ENCODE data around the gene CUL9. TPM values are rescaled to one million over a fixed set of nuclear protein-coding genes. Genes with fewer than 3 reads are reported as not detected.

Gene CUL9
- total and polyA plus RNA-seq, 4 donors: 20.8 to 68.5 (median 42.7) TPM

DNA sequence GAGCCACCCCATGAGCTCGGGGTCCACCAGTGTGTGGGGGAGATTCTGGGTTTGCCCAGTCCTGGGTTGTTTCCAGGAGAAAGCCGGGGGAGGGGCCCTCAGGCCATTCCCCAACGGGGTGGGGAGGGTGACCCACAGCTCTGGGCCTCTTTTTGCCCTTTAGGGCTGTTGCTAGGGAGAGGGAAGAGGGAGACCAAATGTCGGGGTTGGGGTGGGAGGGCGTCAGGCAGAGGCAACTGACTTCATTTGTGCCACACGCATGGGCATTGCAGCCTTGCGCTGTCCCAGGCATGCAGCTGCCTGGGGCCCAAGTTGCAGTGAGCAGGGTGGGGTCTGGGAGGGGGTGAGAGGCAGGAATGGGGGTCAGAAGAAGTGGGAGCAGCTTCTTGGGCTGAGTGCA is 1.9 kb upstream of the CUL9 start:
- Histone ChIP-seq H3K4me3 (ENCODE audit: low read depth, low read length) (no peak overlapping the region), H3K27ac (ENCODE audit: low read depth, low read length) (no peak overlapping the region), H3K36me3 (ENCODE audit: control insufficient read depth, insufficient read depth, low read length) (peaks cover 62% of the 10 kb centered on the region), H3K9me3 (ENCODE audit: control insufficient read depth, insufficient read depth, low read length) (no peaks in the 10 kb centered on the region), H3K27me3 (ENCODE audit: control insufficient read depth, insufficient read depth, low read length) (no peaks in the 10 kb centered on the region), H3K4me1 (ENCODE audit: control insufficient read depth, insufficient read depth, low read length) (peaks cover 23% of the 10 kb centered on the region)
- no peak for DNase-seq (ENCODE audit: low read depth in 4 of 6, low spot score in 6 of 6)
- 83% methylated on average over 6 of the region's 7 CpGs for WGBS (ENCODE audit: insufficient coverage)

- Histone ChIP-seq H3K4me3 (ENCODE audit: low read depth, low read length) (no peak overlapping the region), H3K27ac (ENCODE audit: low read depth, low read length) (no peak overlapping the region), H3K9me3 (ENCODE audit: control insufficient read depth, insufficient read depth, low read length) (no peaks in the 10 kb centered on the region), H3K4me1 (ENCODE audit: control insufficient read depth, insufficient read depth, low read length) (peaks cover 15% of the 10 kb centered on the region), H3K27me3 (ENCODE audit: control insufficient read depth, insufficient read depth, low read length) (no peaks in the 10 kb centered on the region), H3K36me3 (ENCODE audit: control insufficient read depth, insufficient read depth, low read length) (peaks cover 58% of the 10 kb centered on the region)
- no peak for DNase-seq (ENCODE audit: low read depth in 4 of 6, low spot score in 6 of 6)
- whole genome bisulfite sequencing (ENCODE audit: insufficient coverage): 67% methylated on average over 4 of the region's 5 CpGs
Measured at GRCh38 chr6:43180985-43181384, 1.0 kb upstream of the CUL9 start.

DNA sequence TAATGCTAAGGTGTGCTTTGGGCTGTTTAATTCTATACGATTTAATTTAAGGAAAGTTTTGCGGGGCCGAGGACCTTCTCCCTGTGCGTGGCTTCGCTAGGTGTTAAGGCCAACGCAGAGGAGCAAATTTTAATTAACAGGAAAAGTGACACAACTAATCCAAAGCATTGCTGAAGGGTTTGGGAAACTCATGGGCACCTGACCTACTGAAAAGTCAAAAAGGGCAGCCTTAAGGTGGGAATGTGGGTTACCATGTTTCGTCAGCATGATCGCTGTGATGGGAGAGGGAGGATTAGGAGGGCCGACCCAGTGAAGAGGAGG is 415 bp upstream of the CUL9 start:
- 25% methylated on average over 8 of the region's 9 CpGs for WGBS (ENCODE audit: insufficient coverage)
- Histone ChIP-seq H3K4me3 (ENCODE audit: low read depth, low read length) (peak overlapping the region; percentile 74), H3K27me3 (ENCODE audit: control insufficient read depth, insufficient read depth, low read length) (no peaks in the 10 kb centered on the region), H3K4me1 (ENCODE audit: control insufficient read depth, insufficient read depth, low read length) (peaks cover 15% of the 10 kb centered on the region), H3K36me3 (ENCODE audit: control insufficient read depth, insufficient read depth, low read length) (peaks cover 58% of the 10 kb centered on the region), H3K9me3 (ENCODE audit: control insufficient read depth, insufficient read depth, low read length) (no peaks in the 10 kb centered on the region), H3K27ac (ENCODE audit: low read depth, low read length) (peak overlapping the region; percentile 73)
- DNase-seq (ENCODE audit: low read depth in 4 of 6, low spot score in 6 of 6): no peak

DNA sequence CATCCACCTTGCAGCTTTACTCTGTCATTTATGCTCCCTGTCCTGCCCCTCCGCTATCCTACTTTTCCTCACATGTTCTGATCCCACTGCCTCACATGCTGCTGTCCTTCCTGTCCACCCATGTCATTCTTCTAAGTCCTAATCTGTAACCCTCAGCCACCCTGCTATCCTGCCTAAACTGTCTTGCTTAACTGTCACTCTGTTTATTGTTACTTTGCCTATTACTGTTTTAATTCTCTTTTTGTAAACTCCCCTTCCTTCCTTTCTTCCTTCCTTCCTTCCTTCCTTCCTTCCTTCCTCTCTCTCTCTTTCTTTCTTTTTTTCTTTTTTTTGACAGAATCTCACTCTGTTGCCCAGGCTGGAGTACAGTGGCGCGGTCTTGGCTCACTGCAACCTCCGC is 1.4 kb downstream of the CUL9 start:
- Histone ChIP-seq H3K27me3 (ENCODE audit: control insufficient read depth, insufficient read depth, low read length) (no peaks in the 10 kb centered on the region), H3K4me3 (ENCODE audit: low read depth, low read length) (no peak overlapping the region), H3K36me3 (ENCODE audit: control insufficient read depth, insufficient read depth, low read length) (peaks cover 58% of the 10 kb centered on the region), H3K27ac (ENCODE audit: low read depth, low read length) (no peak overlapping the region), H3K9me3 (ENCODE audit: control insufficient read depth, insufficient read depth, low read length) (no peaks in the 10 kb centered on the region), H3K4me1 (ENCODE audit: control insufficient read depth, insufficient read depth, low read length) (peaks cover 15% of the 10 kb centered on the region)
- no peak for DNase-seq (ENCODE audit: low read depth in 4 of 6, low spot score in 6 of 6)
- WGBS (ENCODE audit: insufficient coverage): 100% methylated on average over 1 of the region's 4 CpGs

DNA sequence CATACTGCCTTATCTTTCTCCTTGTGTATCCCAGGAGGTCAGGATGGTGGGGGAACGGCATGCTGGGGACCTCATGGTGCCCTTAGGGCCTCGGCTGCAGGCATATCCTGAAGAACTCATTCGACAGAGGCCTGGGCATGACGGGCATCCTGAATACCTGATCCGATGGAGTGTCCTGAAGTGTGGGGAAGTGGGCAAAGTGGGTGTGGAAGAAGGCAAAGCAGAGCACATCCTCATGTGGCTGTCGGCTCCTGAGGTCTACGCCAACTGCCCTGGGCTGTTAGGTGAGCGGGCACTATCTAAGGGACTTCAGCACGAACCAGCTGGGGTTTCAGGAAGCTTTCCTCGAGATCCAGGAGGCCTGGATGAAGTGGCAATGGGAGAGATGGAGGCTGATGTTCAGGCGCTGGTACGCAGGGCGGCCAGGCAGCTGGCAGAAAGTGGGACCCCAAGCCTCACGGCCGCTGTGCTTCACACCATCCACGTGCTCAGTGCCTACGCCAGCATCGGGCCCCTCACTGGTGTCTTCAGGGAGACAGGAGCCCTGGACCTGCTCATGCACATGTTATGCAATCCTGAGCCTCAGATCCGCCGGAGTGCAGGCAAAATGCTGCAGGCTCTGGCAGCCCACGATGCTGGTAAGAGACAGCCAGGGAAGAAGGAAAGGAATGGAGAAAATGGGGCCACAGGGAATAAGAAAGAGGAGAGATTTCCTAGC is 2.4 kb downstream of the CUL9 start:
- WGBS (ENCODE audit: insufficient coverage): 94% methylated on average over 21 of the region's 21 CpGs
- H3K36me3 ChIP-seq (ENCODE audit: control insufficient read depth, insufficient read depth, low read length): peaks cover 55% of the 10 kb centered on the region

GRCh38 chr6:43185391-43185985 is 3.5 kb downstream of the CUL9 start:
- H3K9me3 ChIP-seq (ENCODE audit: control insufficient read depth, insufficient read depth, low read length): no peaks in the 10 kb centered on the region
- 93% methylated on average over 4 of the region's 5 CpGs for WGBS (ENCODE audit: insufficient coverage)
- H3K4me3 ChIP-seq (ENCODE audit: low read depth, low read length): no peak overlapping the region
- H3K27me3 ChIP-seq (ENCODE audit: control insufficient read depth, insufficient read depth, low read length): no peaks in the 10 kb centered on the region
- DNase-seq (ENCODE audit: low read depth in 4 of 6, low spot score in 6 of 6): no peak
- H3K36me3 ChIP-seq (ENCODE audit: control insufficient read depth, insufficient read depth, low read length): peaks cover 49% of the 10 kb centered on the region
- no peak overlapping the region for H3K27ac ChIP-seq (ENCODE audit: low read depth, low read length)
- peaks cover 15% of the 10 kb centered on the region for H3K4me1 ChIP-seq (ENCODE audit: control insufficient read depth, insufficient read depth, low read length)

More for the DNA sequence above, 2.4 kb downstream of the CUL9 start:
- Histone ChIP-seq H3K27me3 (ENCODE audit: control insufficient read depth, insufficient read depth, low read length) (no peaks in the 10 kb centered on the region), H3K4me1 (ENCODE audit: control insufficient read depth, insufficient read depth, low read length) (peaks cover 15% of the 10 kb centered on the region), H3K27ac (ENCODE audit: low read depth, low read length) (no peak overlapping the region), H3K4me3 (ENCODE audit: low read depth, low read length) (no peak overlapping the region), H3K9me3 (ENCODE audit: control insufficient read depth, insufficient read depth, low read length) (no peaks in the 10 kb centered on the region)
- DNase-seq (ENCODE audit: low read depth in 4 of 6, low spot score in 6 of 6): no peak

DNA sequence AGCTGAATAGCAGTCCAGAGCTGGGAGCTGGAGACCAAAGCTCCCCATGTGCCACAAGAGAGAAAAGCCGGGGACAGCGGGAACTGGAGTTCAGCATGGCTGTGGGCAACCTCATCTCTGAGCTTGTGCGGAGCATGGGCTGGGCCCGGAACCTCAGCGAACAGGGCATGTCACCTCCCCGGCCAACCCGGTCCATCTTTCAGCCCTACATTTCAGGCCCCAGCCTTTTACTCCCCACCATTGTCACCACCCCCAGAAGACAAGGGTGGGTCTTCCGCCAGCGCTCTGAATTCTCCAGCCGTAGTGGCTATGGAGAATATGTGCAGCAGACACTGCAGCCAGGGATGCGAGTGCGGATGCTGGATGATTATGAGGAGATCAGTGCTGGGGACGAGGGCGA is 4.0 kb downstream of the CUL9 start:
- H3K4me3 ChIP-seq (ENCODE audit: low read depth, low read length): no peak overlapping the region
- H3K27ac ChIP-seq (ENCODE audit: low read depth, low read length): no peak overlapping the region
- no peaks in the 10 kb centered on the region for H3K9me3 ChIP-seq (ENCODE audit: control insufficient read depth, insufficient read depth, low read length)
- H3K27me3 ChIP-seq (ENCODE audit: control insufficient read depth, insufficient read depth, low read length): no peaks in the 10 kb centered on the region
- DNase-seq (ENCODE audit: low read depth in 4 of 6, low spot score in 6 of 6): no peak
- H3K36me3 ChIP-seq (ENCODE audit: control insufficient read depth, insufficient read depth, low read length): peaks cover 45% of the 10 kb centered on the region
- WGBS (ENCODE audit: insufficient coverage): 98% methylated on average over 14 of the region's 14 CpGs
- peaks cover 15% of the 10 kb centered on the region for H3K4me1 ChIP-seq (ENCODE audit: control insufficient read depth, insufficient read depth, low read length)

- Histone ChIP-seq H3K4me1 (ENCODE audit: control insufficient read depth, insufficient read depth, low read length) (peaks cover 11% of the 10 kb centered on the region), H3K36me3 (ENCODE audit: control insufficient read depth, insufficient read depth, low read length) (peaks cover 48% of the 10 kb centered on the region), H3K27me3 (ENCODE audit: control insufficient read depth, insufficient read depth, low read length) (no peaks in the 10 kb centered on the region), H3K9me3 (ENCODE audit: control insufficient read depth, insufficient read depth, low read length) (no peaks in the 10 kb centered on the region), H3K4me3 (ENCODE audit: low read depth, low read length) (no peak overlapping the region), H3K27ac (ENCODE audit: low read depth, low read length) (no peak overlapping the region)
- DNase-seq (ENCODE audit: low read depth in 4 of 6, low spot score in 6 of 6): no peak
- WGBS (ENCODE audit: insufficient coverage): 83% methylated on average over 2 of the region's 4 CpGs
Measured at GRCh38 chr6:43186706-43187105, 4.7 kb downstream of the CUL9 start.

DNA sequence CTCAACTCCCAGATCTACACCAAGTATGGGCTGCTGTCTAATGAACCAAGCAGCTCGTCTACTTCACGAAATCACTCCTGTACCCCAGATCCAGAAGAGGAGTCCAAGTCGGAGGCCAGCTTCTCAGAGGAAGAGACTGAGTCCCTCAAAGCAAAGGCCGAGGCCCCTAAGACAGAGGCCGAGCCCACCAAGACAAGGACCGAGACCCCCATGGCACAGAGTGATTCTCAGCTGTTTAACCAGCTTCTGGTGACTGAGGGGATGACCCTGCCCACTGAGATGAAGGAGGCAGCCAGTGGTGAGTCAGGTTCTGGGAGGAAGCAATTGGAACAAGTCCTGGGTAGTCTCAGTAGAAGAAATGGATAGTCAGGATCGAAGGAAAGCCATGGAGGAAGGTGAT is 5.8 kb downstream of the CUL9 start:
- Histone ChIP-seq H3K27ac (ENCODE audit: low read depth, low read length) (no peak overlapping the region), H3K9me3 (ENCODE audit: control insufficient read depth, insufficient read depth, low read length) (no peaks in the 10 kb centered on the region), H3K36me3 (ENCODE audit: control insufficient read depth, insufficient read depth, low read length) (peaks cover 60% of the 10 kb centered on the region), H3K4me3 (ENCODE audit: low read depth, low read length) (no peak overlapping the region), H3K27me3 (ENCODE audit: control insufficient read depth, insufficient read depth, low read length) (no peaks in the 10 kb centered on the region), H3K4me1 (ENCODE audit: control insufficient read depth, insufficient read depth, low read length) (peaks cover 7% of the 10 kb centered on the region)
- no peak for DNase-seq (ENCODE audit: low read depth in 4 of 6, low spot score in 6 of 6)
- WGBS (ENCODE audit: insufficient coverage): 100% methylated on average over 5 of the region's 7 CpGs

- no peak for DNase-seq (ENCODE audit: low read depth in 4 of 6, low spot score in 6 of 6)
- H3K36me3 ChIP-seq (ENCODE audit: control insufficient read depth, insufficient read depth, low read length): peaks cover 66% of the 10 kb centered on the region
- no peak overlapping the region for H3K4me3 ChIP-seq (ENCODE audit: low read depth, low read length)
- no peaks in the 10 kb centered on the region for H3K27me3 ChIP-seq (ENCODE audit: control insufficient read depth, insufficient read depth, low read length)
- H3K27ac ChIP-seq (ENCODE audit: low read depth, low read length): no peak overlapping the region
- H3K4me1 ChIP-seq (ENCODE audit: control insufficient read depth, insufficient read depth, low read length): peaks cover 7% of the 10 kb centered on the region
- WGBS (ENCODE audit: insufficient coverage): 92% methylated on average over 10 of the region's 10 CpGs
- H3K9me3 ChIP-seq (ENCODE audit: control insufficient read depth, insufficient read depth, low read length): no peaks in the 10 kb centered on the region
Measured at GRCh38 chr6:43188426-43188825, 6.4 kb downstream of the CUL9 start.
